Transverse colon (tissue), 4 donors: Measurements from ENCODE around the gene GNAI3.

Source experiments
- POLR2A ChIP-seq: fragments of 450-650 bp; IDR thresholded peaks from one replicate; pipeline ENCODE4 v1.6.1; 2016; ENCODE audit warnings: antibody characterized with exemption, mild to moderate bottlenecking, moderate library complexity
- POLR2AphosphoS5 ChIP-seq, 3 donors: sonication (generic); formaldehyde crosslinking; IDR thresholded peaks; one replicate each; pipeline ENCODE4 v1.6.1; 2016; ENCODE audit warnings: antibody characterized with exemption in 3 of 3
- TF ChIP-seq, protein P1 (sequence below), 5 experiments: fragments of 200-600 bp in 3 of 5; fragments of 450-650 bp in 2 of 5; sonication (generic) in 3 of 5; IDR thresholded peaks; 1 replicate in 2 of 5; 2 replicates in 3 of 5; pipeline ENCODE4 v1.5.1; 2016 to 2017; ENCODE audit warnings: antibody characterized with exemption in 5 of 5, inconsistent platforms in 3 of 5, mild to moderate bottlenecking in 2 of 5, moderate library complexity in 1 of 5

GRCh38 chr1:109632671-109633346 lies 84.4 kb downstream of the GNAI3 start:
- TF ChIP-seq, protein P1, sequence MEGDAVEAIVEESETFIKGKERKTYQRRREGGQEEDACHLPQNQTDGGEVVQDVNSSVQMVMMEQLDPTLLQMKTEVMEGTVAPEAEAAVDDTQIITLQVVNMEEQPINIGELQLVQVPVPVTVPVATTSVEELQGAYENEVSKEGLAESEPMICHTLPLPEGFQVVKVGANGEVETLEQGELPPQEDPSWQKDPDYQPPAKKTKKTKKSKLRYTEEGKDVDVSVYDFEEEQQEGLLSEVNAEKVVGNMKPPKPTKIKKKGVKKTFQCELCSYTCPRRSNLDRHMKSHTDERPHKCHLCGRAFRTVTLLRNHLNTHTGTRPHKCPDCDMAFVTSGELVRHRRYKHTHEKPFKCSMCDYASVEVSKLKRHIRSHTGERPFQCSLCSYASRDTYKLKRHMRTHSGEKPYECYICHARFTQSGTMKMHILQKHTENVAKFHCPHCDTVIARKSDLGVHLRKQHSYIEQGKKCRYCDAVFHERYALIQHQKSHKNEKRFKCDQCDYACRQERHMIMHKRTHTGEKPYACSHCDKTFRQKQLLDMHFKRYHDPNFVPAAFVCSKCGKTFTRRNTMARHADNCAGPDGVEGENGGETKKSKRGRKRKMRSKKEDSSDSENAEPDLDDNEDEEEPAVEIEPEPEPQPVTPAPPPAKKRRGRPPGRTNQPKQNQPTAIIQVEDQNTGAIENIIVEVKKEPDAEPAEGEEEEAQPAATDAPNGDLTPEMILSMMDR (IDR thresholded peaks at IDR 0.05), result no peak
- TF ChIP-seq POLR2A (no peak), POLR2AphosphoS5 (IDR thresholded peaks at IDR 0.05) (no peak)
